GM12891 (cell line): Measurements from ENCODE around the gene ADARB1.

Experiments
- DNase-seq: peaks from one replicate; pipeline ENCODE4 v3.0.0; 2011; ENCODE audit warnings: low spot score; ENCODE audit not compliant: insufficient read length
- FAIRE-seq: peaks from 2 replicates; lab custom pipeline; 2011; peaks lifted over from hg19 to GRCh38; lab: Jason Lieb, UNC
- PAX5 ChIP-seq: IDR thresholded peaks from 2 replicates; pipeline ENCODE4 v1.6.1; 2011; ENCODE audit warnings: low read length, moderate library complexity, mild to moderate bottlenecking; ENCODE audit not compliant: insufficient read depth, severe bottlenecking
- POLR2A ChIP-seq: IDR thresholded peaks from 2 replicates; pipeline ENCODE4 v1.6.1; 2011; ENCODE audit warnings: low read depth, low read length, control low read depth
- POLR2AphosphoS5 ChIP-seq: IDR thresholded peaks from 2 replicates; pipeline ENCODE4 v1.6.1; 2011; ENCODE audit warnings: low read depth, low read length, control low read depth
- POU2F2 ChIP-seq: IDR thresholded peaks from 2 replicates; pipeline ENCODE4 v1.6.1; 2011; ENCODE audit warnings: low read depth, mild to moderate bottlenecking, control low read depth, low read length, moderate library complexity
- SPI1 ChIP-seq: IDR thresholded peaks from 2 replicates; pipeline ENCODE4 v1.6.1; 2011; ENCODE audit warnings: low read depth, low read length, control low read depth
- TAF1 ChIP-seq: IDR thresholded peaks from 2 replicates; pipeline ENCODE4 v1.6.1; 2011; ENCODE audit warnings: low read depth, low read length, control low read depth

ADARB1 gene

DNA sequence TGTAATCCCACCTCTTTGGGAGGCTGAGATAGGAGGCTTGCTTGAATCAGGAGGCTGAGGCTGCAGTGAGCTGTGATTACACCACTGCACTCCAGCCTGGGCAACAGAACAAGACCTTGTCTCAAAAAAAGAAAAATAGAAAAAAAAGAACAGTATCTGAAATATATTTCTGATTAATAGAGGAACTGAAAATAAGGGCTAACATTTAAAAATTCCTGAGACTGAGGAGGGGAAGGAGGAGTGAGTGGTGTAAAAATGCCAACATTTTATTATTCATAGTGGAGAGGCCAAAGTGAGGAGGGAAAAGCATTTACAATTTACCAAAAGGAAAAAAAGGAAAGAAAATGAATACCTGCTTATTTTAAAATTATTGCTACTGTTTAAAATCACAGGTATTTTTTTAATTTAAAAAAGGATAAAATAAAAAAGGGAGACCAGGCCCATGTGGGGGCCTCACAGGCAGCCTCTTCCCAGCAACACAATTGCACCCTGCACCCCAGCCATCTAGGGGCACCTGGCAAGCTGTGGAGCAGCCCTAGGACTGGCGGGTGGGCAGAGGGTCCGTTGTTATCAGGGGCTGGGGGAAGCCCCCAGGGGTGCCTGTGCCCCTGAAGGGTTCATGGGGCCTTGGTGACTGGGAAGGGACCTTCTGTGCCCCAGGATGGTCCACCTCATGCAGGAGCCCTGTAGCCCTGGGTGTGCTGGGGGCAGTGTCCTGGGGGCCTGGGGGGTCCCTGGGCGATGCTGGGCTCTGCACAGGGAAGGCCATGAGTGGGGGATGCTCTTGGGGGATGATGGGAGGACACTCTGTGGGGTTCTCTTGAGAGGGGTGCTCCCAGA, 34.8 kb upstream of the ADARB1 start:
- DNase-seq (no peak), FAIRE-seq (no peak)
- TF ChIP-seq PAX5 (no peak), TAF1 (no peak), POLR2AphosphoS5 (no peak), POU2F2 (no peak), POLR2A (no peak), SPI1 (no peak)

GRCh38 chr21:45040157-45040711, 34.1 kb upstream of the ADARB1 start:
- no peak for TF ChIP-seq PAX5
- no peak for TF ChIP-seq TAF1
- no peak for TF ChIP-seq SPI1
- TF ChIP-seq POU2F2: no peak
- TF ChIP-seq POLR2AphosphoS5: no peak
- TF ChIP-seq POLR2A: no peak
- DNase-seq (no peak), FAIRE-seq (no peak)

DNA sequence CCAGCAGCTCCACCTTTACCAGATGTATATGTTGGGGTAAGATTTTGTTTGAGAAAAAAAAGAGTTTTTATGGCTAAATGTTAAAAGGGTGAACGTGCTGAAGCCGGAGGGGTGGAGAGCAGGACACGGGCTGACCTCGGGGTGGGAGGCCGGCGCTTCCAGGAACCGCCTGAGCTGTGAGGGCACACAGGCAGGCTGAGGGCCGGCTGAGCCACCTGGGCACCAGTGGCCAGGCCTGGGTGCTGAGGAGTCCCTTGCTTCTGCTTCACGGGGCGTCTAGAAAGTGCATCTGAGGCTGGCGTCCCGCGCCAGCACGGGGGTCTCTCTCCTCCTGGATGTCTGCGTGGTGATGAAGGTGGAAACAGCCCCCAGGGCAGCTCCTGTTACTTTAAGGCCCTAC, 33.6 kb upstream of the ADARB1 start:
- DNase-seq (no peak), FAIRE-seq (no peak)
- TF ChIP-seq PAX5: no peak
- TF ChIP-seq POLR2AphosphoS5: no peak
- no peak for TF ChIP-seq SPI1
- no peak for TF ChIP-seq POU2F2
- no peak for TF ChIP-seq POLR2A
- no peak for TF ChIP-seq TAF1

GRCh38 chr21:45041351-45041805, 33.0 kb upstream of the ADARB1 start:
- TF ChIP-seq PAX5 (no peak), TAF1 (no peak), POLR2AphosphoS5 (no peak), POU2F2 (no peak), POLR2A (no peak), SPI1 (no peak)
- DNase-seq (no peak), FAIRE-seq (no peak)

DNA sequence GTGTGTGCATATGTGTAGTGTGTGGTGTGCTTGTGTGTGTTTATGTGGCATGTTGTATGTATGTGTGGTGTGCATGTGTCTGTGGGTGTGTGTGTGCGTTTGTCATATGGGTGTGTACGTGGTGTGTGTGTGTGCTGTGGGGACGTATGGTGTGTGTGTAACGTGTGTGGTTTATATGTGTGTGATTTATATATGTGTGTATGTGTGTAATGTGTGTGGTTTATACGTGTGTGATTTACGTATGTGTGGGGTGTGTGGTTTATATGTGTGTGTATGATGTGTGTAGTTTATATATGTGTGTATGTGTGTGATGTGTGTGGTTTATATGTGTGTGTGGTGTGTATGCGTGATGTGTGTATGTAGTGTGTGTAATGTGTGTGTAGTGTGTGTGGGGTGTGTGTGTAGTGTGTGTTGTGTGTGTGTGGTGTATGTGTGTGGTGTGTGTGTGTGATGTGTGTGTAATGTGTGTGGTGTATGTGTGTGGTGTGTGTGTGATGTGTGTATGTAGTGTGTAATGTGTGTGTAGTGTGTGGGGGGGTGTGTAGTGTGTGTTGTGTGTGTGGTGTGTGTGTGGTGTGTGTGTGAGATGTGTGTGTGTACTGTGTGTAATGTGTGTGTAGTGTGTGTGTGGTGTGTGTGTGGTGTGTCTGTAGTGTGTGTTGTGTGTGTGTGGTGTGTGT, 32.3 kb upstream of the ADARB1 start:
- TF ChIP-seq POU2F2 (no peak), PAX5 (no peak), POLR2A (no peak), SPI1 (no peak), TAF1 (no peak), POLR2AphosphoS5 (no peak)
- DNase-seq (no peak), FAIRE-seq (peak; percentile 90)

- no peak for FAIRE-seq
- TF ChIP-seq POLR2A (no peak), POU2F2 (no peak), PAX5 (no peak)
- DNase-seq: no peak
These were observed 31.7 kb upstream of the ADARB1 start for GRCh38 chr21:45042664-45043161.

DNA sequence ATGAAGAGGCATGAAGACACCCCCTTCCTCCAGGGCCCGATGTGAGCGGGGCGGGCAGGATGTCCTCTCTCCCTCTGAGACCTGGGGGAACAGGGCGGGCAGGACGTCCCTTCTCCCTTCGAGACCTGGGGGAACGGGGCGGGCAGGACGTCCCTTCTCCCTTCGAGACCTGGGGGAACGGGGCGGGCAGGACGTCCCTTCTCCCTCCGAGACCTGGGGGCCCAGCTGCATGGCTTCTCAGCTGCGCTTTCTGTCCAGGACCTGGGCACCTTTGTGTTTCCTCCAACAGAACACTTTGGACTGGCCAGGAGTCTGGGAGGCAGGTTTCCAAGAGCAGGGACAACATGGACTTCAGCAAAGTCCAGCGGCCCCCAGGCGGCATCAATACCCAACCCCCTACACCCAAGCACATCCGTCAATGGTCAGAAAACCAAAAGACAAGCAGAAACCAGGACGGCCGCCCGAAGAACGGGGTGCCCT, 30.8 kb upstream of the ADARB1 start:
- DNase-seq: no peak
- no peak for FAIRE-seq
- no peak for TF ChIP-seq PAX5
- TF ChIP-seq POU2F2: no peak
- TF ChIP-seq SPI1: no peak
- no peak for TF ChIP-seq TAF1
- no peak for TF ChIP-seq POLR2A
- no peak for TF ChIP-seq POLR2AphosphoS5

GRCh38 chr21:45045481-45045880, 28.9 kb upstream of the ADARB1 start:
- DNase-seq: no peak
- TF ChIP-seq SPI1 (no peak), PAX5 (no peak)
- no peak for FAIRE-seq

DNA sequence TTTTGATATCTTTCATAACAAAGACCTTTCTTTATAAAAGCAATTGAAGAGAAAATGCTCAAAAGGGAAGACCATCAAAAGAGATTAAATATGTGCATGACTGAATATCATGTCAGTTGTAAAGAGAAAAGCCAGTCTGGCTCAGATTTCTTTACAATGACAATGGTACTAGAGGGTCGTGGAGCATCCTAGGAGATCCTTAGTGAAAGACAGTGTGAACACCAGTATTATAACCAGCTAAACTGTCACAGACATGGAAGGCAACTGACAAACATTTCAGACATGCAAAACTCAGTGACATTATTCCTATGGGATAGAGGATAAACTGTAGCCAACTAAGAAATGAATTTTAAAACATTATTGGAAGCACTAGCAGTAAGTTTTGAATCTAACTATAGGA, 27.1 kb upstream of the ADARB1 start:
- FAIRE-seq: no peak
- TF ChIP-seq POLR2AphosphoS5: no peak
- no peak for TF ChIP-seq TAF1
- no peak for TF ChIP-seq SPI1
- TF ChIP-seq POU2F2: no peak
- TF ChIP-seq POLR2A: no peak
- TF ChIP-seq PAX5: no peak
- DNase-seq: no peak
